CD14-positive monocyte (primary cell): ENCODE results near the gene XYLT1. TPM values are rescaled to one million over a fixed set of nuclear protein-coding genes. Genes with fewer than 3 reads are reported as not detected.

Experiments
- DNase-seq, 3 donors: peaks; one replicate each; pipeline ENCODE4 v3.0.0-alpha.2; 2011 to 2022
- H2AFZ ChIP-seq: 2 replicates; pipeline ENCODE4 v1.6.0; 2012; ENCODE audit warnings: mild to moderate bottlenecking, low read depth, low read length, inconsistent platforms; ENCODE audit not compliant: insufficient read depth, poor library complexity, severe bottlenecking
- H3K27ac ChIP-seq, 2 donors: 1 replicate in 1 of 2; 2 replicates in 1 of 2; pipeline ENCODE4 v1.5.1; 2012 to 2013; ENCODE audit warnings: low read length in 2 of 2, control low read depth in 1 of 2, inconsistent platforms in 1 of 2, low read depth in 1 of 2, mild to moderate bottlenecking in 1 of 2
- H3K27me3 ChIP-seq, 2 donors: one replicate each; pipeline versions ENCODE4 v1.6.0 to v1.6.1; 2011 to 2013; ENCODE audit warnings: low read length in 2 of 2; ENCODE audit not compliant: control insufficient read depth in 2 of 2, insufficient read depth in 2 of 2
- H3K36me3 ChIP-seq, 2 donors: replicated peaks in 1 of 2; 1 replicate in 1 of 2; 2 replicates in 1 of 2; pipeline versions ENCODE4 v1.5.1 to v1.6.1; 2012 to 2013; ENCODE audit warnings: low read length in 2 of 2, control low read depth in 1 of 2, inconsistent platforms in 1 of 2, mild to moderate bottlenecking in 1 of 2; ENCODE audit not compliant: insufficient read depth in 2 of 2, control insufficient read depth in 1 of 2
- H3K4me1 ChIP-seq, 2 donors: 1 replicate in 1 of 2; 2 replicates in 1 of 2; pipeline versions ENCODE4 v1.5.1 to v1.6.1; 2012 to 2013; ENCODE audit warnings: low read length in 2 of 2, control low read depth in 1 of 2, inconsistent platforms in 1 of 2, mild to moderate bottlenecking in 1 of 2, moderate library complexity in 1 of 2; ENCODE audit not compliant: insufficient read depth in 2 of 2, control insufficient read depth in 1 of 2
- H3K4me2 ChIP-seq: replicated peaks from 2 replicates; pipeline ENCODE3; 2012; ENCODE audit warnings: low read length, moderate library complexity, mild to moderate bottlenecking; ENCODE audit not compliant: poor library complexity, severe bottlenecking; ENCODE audit errors: extremely low read depth
- H3K4me3 ChIP-seq, 3 experiments: fragments of 200-600 bp in 1 of 3; sonication (generic) in 1 of 3; replicated peaks in 1 of 3; 1 replicate in 2 of 3; 2 replicates in 1 of 3; pipeline ENCODE4 v1.5.1; 2011 to 2013; ENCODE audit warnings: low read length in 3 of 3, mild to moderate bottlenecking in 3 of 3, control low read depth in 2 of 3, low read depth in 2 of 3, inconsistent platforms in 1 of 3, moderate library complexity in 1 of 3
- H3K79me2 ChIP-seq: 2 replicates; pipeline ENCODE4 v1.6.0; 2012; ENCODE audit warnings: mild to moderate bottlenecking, control low read depth, inconsistent platforms, low read length, moderate library complexity; ENCODE audit not compliant: insufficient read depth
- H3K9ac ChIP-seq: 2 replicates; pipeline ENCODE4 v1.6.0; 2017; ENCODE audit warnings: low read length, mild to moderate bottlenecking; ENCODE audit not compliant: insufficient read depth, poor library complexity, severe bottlenecking
- H3K9me3 ChIP-seq, 2 donors: replicated peaks in 1 of 2; 1 replicate in 1 of 2; 2 replicates in 1 of 2; pipeline versions ENCODE4 v1.5.1 to v1.6.1; 2012 to 2013; ENCODE audit warnings: low read length in 2 of 2, control low read depth in 1 of 2; ENCODE audit not compliant: control insufficient read depth in 1 of 2, insufficient read depth in 1 of 2
- H4K20me1 ChIP-seq: 2 replicates; pipeline ENCODE4 v1.6.0; 2012; ENCODE audit warnings: mild to moderate bottlenecking, low read length, control low read depth, moderate library complexity; ENCODE audit not compliant: insufficient read depth
- H3K27ac Mint-ChIP-seq, 7 donors: one replicate each; pipeline ENCODE4 v1.8.0; 2020; ENCODE audit warnings: mild to moderate bottlenecking in 7 of 7, mixed read lengths in 7 of 7, moderate library complexity in 6 of 7, inconsistent platforms in 2 of 7
- H3K27me3 Mint-ChIP-seq, 3 donors: one replicate each; pipeline ENCODE4 v1.8.0; 2021 to 2022; ENCODE audit warnings: low read depth in 3 of 3, mild to moderate bottlenecking in 3 of 3, mixed read lengths in 3 of 3, moderate library complexity in 3 of 3, inconsistent platforms in 1 of 3
- H3K36me3 Mint-ChIP-seq, 2 donors: one replicate each; pipeline ENCODE4 v1.8.0; 2020; ENCODE audit warnings: mixed read lengths in 2 of 2, inconsistent platforms in 1 of 2, mild to moderate bottlenecking in 1 of 2
- H3K4me1 Mint-ChIP-seq: one replicate; pipeline ENCODE4 v1.8.0; 2020; ENCODE audit warnings: mild to moderate bottlenecking, mixed read lengths
- H3K4me3 Mint-ChIP-seq, 2 donors: one replicate each; pipeline ENCODE4 v1.8.0; 2020; ENCODE audit warnings: mild to moderate bottlenecking in 2 of 2, mixed read lengths in 2 of 2, moderate library complexity in 1 of 2
- H3K9me3 Mint-ChIP-seq, 7 donors: one replicate each; pipeline ENCODE4 v1.8.0; 2020 to 2022; ENCODE audit warnings: mixed read lengths in 7 of 7, mild to moderate bottlenecking in 6 of 7, moderate library complexity in 6 of 7, inconsistent platforms in 2 of 7
- WGBS: methylation state at CpG from one replicate; pipeline ENCODE4 v1.1.5; 2013; ENCODE audit warnings: missing lambda C conversion rate; ENCODE audit not compliant: insufficient coverage; 5-methylcytosine and 5-hydroxymethylcytosine counted together
- intact Hi-C, 2 donors: fragments of 100-400 bp; cut with micrococcal nuclease; formaldehyde crosslinking; loops; one replicate each; pipeline versions ENCODE4 v1.15.0 to v1.15.1; 2023
- polyA plus RNA-seq, 3 donors: library from polyadenylated mRNA; depleted of rRNA in 1 of 3; unstranded in 2 of 3; stranded (reverse) in 1 of 3; fragments of 300-500 nt in 2 of 3; fragments of >200 nt in 1 of 3; fragmentation: Illumina TruSeq in 2 of 3; gene quantifications; 1 replicate in 2 of 3; 2 replicates in 1 of 3; pipeline ENCODE4 v1.2.3, GENCODE V29; 2012 to 2021
- TF ChIP-seq, protein P1 (sequence below): fragments of 200-600 bp; IDR thresholded peaks from one replicate; pipeline ENCODE4 v1.8.0; 2022; ENCODE audit warnings: antibody characterized with exemption, mild to moderate bottlenecking

The XYLT1 gene
- polyA plus RNA-seq, 3 donors: 0.51 to 9.4 (median 1.6) TPM

DNA sequence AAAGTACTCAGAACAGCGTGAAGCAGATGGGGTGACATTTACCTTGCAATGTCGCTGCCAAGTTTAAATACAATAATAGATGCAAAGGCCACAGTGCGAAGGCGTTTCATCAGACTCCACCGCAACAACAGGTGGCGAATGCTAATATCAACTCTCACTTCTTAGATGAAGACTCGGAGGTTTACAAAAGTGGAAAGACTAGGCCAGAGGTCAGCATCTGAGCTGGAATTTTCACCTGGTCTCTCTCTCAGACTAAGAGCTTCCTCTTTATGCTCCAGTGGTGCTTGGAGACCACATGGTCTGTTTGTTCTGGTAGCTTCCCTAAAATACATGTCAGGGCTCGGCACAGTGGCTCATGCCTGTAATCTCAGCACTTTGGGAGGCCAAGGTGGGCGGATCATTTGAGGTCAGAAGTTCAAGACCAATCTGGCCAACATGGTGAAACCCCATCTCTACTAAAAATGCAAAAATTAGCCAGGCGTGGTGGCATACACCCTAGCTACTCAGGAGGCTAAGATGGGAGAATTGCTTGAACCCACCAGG lies 169.1 kb downstream of the XYLT1 start:
- intact Hi-C loops: loop anchor here in 1 of 2 donors (5.0 kb wide), 1 partner anchor 44 kb away; no protein-coding TSS in a partner anchor
- Histone ChIP-seq H4K20me1 (peaks cover 5% of the 10 kb centered on the region), H3K9me3 (no peaks in the 10 kb centered on the region), H3K4me1 (peaks cover 26 to 34% of the 10 kb centered on the region in 2 donors), H3K9ac (no peak overlapping the region), H3K27ac (peak overlapping the region; percentile 50 to 75), H3K79me2 (peaks cover 42% of the 10 kb centered on the region), H3K4me3 (no peak overlapping the region), H2AFZ (no peak overlapping the region), H3K27me3 (no peaks in the 10 kb centered on the region), H3K4me2 (no peak overlapping the region), H3K36me3 (no peaks in the 10 kb centered on the region)
- DNase-seq: peak; percentile 62 to 78 (median 77)
- TF ChIP-seq, protein P1, sequence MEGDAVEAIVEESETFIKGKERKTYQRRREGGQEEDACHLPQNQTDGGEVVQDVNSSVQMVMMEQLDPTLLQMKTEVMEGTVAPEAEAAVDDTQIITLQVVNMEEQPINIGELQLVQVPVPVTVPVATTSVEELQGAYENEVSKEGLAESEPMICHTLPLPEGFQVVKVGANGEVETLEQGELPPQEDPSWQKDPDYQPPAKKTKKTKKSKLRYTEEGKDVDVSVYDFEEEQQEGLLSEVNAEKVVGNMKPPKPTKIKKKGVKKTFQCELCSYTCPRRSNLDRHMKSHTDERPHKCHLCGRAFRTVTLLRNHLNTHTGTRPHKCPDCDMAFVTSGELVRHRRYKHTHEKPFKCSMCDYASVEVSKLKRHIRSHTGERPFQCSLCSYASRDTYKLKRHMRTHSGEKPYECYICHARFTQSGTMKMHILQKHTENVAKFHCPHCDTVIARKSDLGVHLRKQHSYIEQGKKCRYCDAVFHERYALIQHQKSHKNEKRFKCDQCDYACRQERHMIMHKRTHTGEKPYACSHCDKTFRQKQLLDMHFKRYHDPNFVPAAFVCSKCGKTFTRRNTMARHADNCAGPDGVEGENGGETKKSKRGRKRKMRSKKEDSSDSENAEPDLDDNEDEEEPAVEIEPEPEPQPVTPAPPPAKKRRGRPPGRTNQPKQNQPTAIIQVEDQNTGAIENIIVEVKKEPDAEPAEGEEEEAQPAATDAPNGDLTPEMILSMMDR: no peak
- Mint-ChIP-seq H3K27ac (peak overlapping the region; percentile 79 to 92 (median 90)), H3K4me1 (peaks cover 35% of the 10 kb centered on the region), H3K27me3 (no peaks in the 10 kb centered on the region), H3K36me3 (peaks cover 3 to 7% of the 10 kb centered on the region in 2 donors), H3K9me3 (no peaks in the 10 kb centered on the region), H3K4me3 (peak overlapping the region in 1 of 2 donors; percentile 53)
- WGBS: 50% methylated on average over 2 of the region's 10 CpGs

DNA sequence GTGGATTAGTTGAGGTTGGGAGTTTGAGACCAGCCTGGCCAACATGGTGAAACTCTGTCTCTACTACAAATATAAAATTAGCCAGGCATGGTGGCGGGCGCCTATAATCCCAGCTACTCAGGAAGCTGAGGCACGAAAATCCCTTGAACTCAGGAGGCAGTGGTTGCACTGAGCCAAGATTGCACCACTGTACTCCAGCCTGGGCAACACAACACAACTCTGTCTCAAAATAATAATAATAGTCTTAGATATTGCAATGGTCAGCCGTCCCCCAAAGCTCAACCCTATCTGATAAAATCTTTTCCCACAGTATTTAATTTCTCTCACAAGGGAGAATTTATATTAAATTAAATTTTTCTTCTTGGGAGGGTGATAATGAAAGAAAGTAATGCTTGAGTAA lies 169.6 kb downstream of the XYLT1 start:
- intact Hi-C loops: loop anchor here in 1 of 2 donors (5.0 kb wide), 1 partner anchor 44 kb away; no protein-coding TSS in a partner anchor
- no peaks in the 10 kb centered on the region for H3K27me3 ChIP-seq
- peaks cover 5% of the 10 kb centered on the region for H4K20me1 ChIP-seq
- peaks cover 26 to 34% of the 10 kb centered on the region in 2 donors for H3K4me1 ChIP-seq
- no peak overlapping the region for H3K4me3 ChIP-seq
- no peaks in the 10 kb centered on the region for H3K36me3 ChIP-seq
- no peak for DNase-seq
- H3K27ac ChIP-seq: peak overlapping the region in 1 of 2 donors; percentile 75
- H3K79me2 ChIP-seq: peaks cover 40% of the 10 kb centered on the region
- H3K9ac ChIP-seq: no peak overlapping the region
- Mint-ChIP-seq H3K27me3 (no peaks in the 10 kb centered on the region), H3K4me1 (peaks cover 35% of the 10 kb centered on the region), H3K27ac (peak overlapping the region in 5 of 7 donors; percentile 31 to 75 (median 48)), H3K9me3 (no peaks in the 10 kb centered on the region), H3K36me3 (peaks cover 3 to 7% of the 10 kb centered on the region in 2 donors), H3K4me3 (no peak overlapping the region)
- WGBS: 35% methylated on average over 2 of the region's 4 CpGs
- TF ChIP-seq, protein P1: no peak
- H3K4me2 ChIP-seq: no peak overlapping the region
- no peaks in the 10 kb centered on the region for H3K9me3 ChIP-seq
- H2AFZ ChIP-seq: no peak overlapping the region
